SU-DHL-6 (cell line): ENCODE results near the gene DOK4.

Experiments
- EZH2phosphoT487 ChIP-seq: fragments of 200-600 bp; sonication (generic), shearing (Covaris generic); conservative IDR thresholded peaks from 2 replicates; pipeline ENCODE4 v1.6.1; 2018; ENCODE audit warnings: mild to moderate bottlenecking, antibody characterized with exemption, low read length, moderate library complexity, mixed read lengths
- TF ChIP-seq, protein P1 (sequence below): fragments of 200-600 bp; sonication (generic); IDR thresholded peaks from one replicate; pipeline ENCODE4 v1.5.1; 2017; ENCODE audit warnings: antibody characterized with exemption, mild to moderate bottlenecking, low read length, moderate library complexity; ENCODE audit not compliant: insufficient read depth, poor library complexity, severe bottlenecking

DNA sequence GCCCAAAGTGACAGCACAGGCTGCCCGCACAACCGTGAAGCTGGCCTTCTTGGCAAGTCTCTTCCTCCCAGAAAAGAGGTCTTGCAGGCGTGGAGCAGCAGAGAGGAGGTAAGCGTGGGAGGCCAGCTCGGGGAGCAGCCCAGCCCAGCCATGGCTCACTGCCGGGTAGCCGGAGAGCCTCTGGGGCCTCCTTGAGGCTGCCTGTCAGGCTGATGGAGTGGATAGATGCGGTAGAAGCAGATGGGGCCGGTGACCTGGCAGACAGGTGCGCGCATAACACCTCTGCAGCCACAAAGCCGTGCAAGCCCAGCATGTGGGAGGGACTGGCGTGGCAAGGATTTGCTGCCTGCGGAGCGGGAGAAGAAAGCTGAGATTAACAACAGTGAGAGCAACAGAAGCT lies 17.1 kb upstream of the DOK4 start:
- TF ChIP-seq, protein P1, sequence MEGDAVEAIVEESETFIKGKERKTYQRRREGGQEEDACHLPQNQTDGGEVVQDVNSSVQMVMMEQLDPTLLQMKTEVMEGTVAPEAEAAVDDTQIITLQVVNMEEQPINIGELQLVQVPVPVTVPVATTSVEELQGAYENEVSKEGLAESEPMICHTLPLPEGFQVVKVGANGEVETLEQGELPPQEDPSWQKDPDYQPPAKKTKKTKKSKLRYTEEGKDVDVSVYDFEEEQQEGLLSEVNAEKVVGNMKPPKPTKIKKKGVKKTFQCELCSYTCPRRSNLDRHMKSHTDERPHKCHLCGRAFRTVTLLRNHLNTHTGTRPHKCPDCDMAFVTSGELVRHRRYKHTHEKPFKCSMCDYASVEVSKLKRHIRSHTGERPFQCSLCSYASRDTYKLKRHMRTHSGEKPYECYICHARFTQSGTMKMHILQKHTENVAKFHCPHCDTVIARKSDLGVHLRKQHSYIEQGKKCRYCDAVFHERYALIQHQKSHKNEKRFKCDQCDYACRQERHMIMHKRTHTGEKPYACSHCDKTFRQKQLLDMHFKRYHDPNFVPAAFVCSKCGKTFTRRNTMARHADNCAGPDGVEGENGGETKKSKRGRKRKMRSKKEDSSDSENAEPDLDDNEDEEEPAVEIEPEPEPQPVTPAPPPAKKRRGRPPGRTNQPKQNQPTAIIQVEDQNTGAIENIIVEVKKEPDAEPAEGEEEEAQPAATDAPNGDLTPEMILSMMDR = no peak
- no peak for TF ChIP-seq EZH2phosphoT487
